HCT116 (cell line): ENCODE results near the gene SYNPR.

Experiments
- ELF1 ChIP-seq: IDR thresholded peaks from 2 replicates; pipeline ENCODE4 v1.6.1; 2012; ENCODE audit warnings: low read depth, borderline replicate concordance
- TF ChIP-seq, protein P1 (sequence below), 3 experiments: fragments of 200-600 bp in 1 of 3; sonication (generic) in 1 of 3; IDR thresholded peaks in 2 of 3; conservative IDR thresholded peaks in 1 of 3; 2 replicates each; pipeline ENCODE4 v1.5.1; 2012 to 2017; ENCODE audit warnings: low read depth in 2 of 3, low read length in 2 of 3, antibody characterized with exemption in 1 of 3, borderline replicate concordance in 1 of 3, control low read depth in 1 of 3, mild to moderate bottlenecking in 1 of 3, mixed read lengths in 1 of 3, mixed run types in 1 of 3, moderate library complexity in 1 of 3; ENCODE audit not compliant: insufficient read depth in 1 of 3

DNA sequence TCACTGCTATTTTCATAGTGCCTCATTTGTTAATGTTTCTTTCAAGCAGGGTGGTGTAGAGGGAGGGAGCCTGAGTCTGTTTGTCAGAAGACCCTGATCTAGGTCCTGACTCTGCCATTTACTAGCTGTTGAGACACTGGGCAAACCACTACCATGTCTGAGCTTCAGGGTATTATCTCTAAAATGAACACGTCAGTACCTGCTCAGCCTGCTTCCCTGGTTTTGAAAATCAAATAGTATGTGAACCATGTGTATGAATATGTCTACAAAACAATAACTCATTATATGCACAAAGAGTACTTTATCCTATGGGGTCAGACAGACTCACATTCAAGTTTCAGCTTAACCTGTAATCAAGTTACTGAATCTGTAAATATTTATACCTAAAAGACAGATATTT, 25.1 kb downstream of the SYNPR start:
- TF ChIP-seq, protein P1, sequence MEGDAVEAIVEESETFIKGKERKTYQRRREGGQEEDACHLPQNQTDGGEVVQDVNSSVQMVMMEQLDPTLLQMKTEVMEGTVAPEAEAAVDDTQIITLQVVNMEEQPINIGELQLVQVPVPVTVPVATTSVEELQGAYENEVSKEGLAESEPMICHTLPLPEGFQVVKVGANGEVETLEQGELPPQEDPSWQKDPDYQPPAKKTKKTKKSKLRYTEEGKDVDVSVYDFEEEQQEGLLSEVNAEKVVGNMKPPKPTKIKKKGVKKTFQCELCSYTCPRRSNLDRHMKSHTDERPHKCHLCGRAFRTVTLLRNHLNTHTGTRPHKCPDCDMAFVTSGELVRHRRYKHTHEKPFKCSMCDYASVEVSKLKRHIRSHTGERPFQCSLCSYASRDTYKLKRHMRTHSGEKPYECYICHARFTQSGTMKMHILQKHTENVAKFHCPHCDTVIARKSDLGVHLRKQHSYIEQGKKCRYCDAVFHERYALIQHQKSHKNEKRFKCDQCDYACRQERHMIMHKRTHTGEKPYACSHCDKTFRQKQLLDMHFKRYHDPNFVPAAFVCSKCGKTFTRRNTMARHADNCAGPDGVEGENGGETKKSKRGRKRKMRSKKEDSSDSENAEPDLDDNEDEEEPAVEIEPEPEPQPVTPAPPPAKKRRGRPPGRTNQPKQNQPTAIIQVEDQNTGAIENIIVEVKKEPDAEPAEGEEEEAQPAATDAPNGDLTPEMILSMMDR (IDR thresholded peaks at IDR 0.05 in 2 of 3, conservative IDR thresholded peaks at IDR 0.05 in 1 of 3; ENCODE audit: borderline replicate concordance in 1 of 3, insufficient read depth in 1 of 3, low read depth in 2 of 3, low read length in 2 of 3) = no peak
- TF ChIP-seq ELF1 = no peak
